HepG2 (cell line): ENCODE results near the gene POLG2. TPM values are rescaled to one million over a fixed set of nuclear protein-coding genes. Genes with fewer than 3 reads are reported as not detected.
A peak's percentile ranks its signal among the peaks of the same experiment; 100 is the strongest.

Experiments
- ATRX ChIP-seq: sonication (generic); formaldehyde crosslinking; IDR thresholded peaks from 2 replicates; pipeline ENCODE4 v1.4.0; 2020; ENCODE audit warnings: missing genetic modification reagents, borderline replicate concordance
- CCAR2 ChIP-seq: fragments of 200-400 bp; formaldehyde crosslinking; optimal IDR thresholded peaks from 2 replicates; pipeline ENCODE3; 2018; ENCODE audit warnings: low read depth, mild to moderate bottlenecking, low read length, moderate library complexity
- CEBPB ChIP-seq: IDR thresholded peaks from 2 replicates; pipeline ENCODE4 v1.6.1; 2011; ENCODE audit warnings: low read depth, low read length, improper control_type of control experiment, borderline replicate concordance
- FOSL2 ChIP-seq: sonication (generic); formaldehyde crosslinking; IDR thresholded peaks from 2 replicates; pipeline ENCODE4 v1.4.0; 2020; ENCODE audit warnings: missing genetic modification reagents
- GATA4 ChIP-seq: sonication (generic); IDR thresholded peaks from 2 replicates; pipeline ENCODE4 v1.6.1; 2016; ENCODE audit warnings: antibody characterized with exemption, low read depth, borderline replicate concordance
- MNT ChIP-seq: fragments of 450-650 bp; IDR thresholded peaks from 2 replicates; pipeline ENCODE4 v1.6.1; 2016
- MTF2 ChIP-seq: sonication (generic); formaldehyde crosslinking; IDR thresholded peaks from 2 replicates; pipeline ENCODE4 v1.5.0; 2020; ENCODE audit warnings: missing genetic modification reagents, borderline replicate concordance
- MYPOP ChIP-seq: sonication (generic); formaldehyde crosslinking; IDR thresholded peaks from 2 replicates; pipeline ENCODE4 v1.8.1; 2023; ENCODE audit warnings: mild to moderate bottlenecking, moderate library complexity, missing genetic modification reagents
- PAXIP1 ChIP-seq: sonication (generic); formaldehyde crosslinking; conservative IDR thresholded peaks from 2 replicates; pipeline ENCODE4 v1.4.0; 2020; ENCODE audit warnings: mild to moderate bottlenecking, missing genetic modification reagents, moderate library complexity
- PLSCR1 ChIP-seq: sonication (generic); formaldehyde crosslinking; IDR thresholded peaks from 2 replicates; pipeline ENCODE4 v1.5.0; 2020; ENCODE audit warnings: missing genetic modification reagents, mild to moderate bottlenecking, borderline replicate concordance
- SIX1 ChIP-seq: sonication (generic); formaldehyde crosslinking; IDR thresholded peaks from 2 replicates; pipeline ENCODE4 v1.4.0; 2020; ENCODE audit warnings: missing genetic modification reagents, borderline replicate concordance
- TEAD3 ChIP-seq: optimal IDR thresholded peaks from 2 replicates; pipeline ENCODE3; 2016; ENCODE audit warnings: borderline replicate concordance
- THAP8 ChIP-seq: sonication (generic); formaldehyde crosslinking; IDR thresholded peaks from 2 replicates; pipeline ENCODE4 v1.5.1; 2020; ENCODE audit warnings: missing genetic modification reagents, mild to moderate bottlenecking, borderline replicate concordance
- ZBTB21 ChIP-seq: sonication (generic); formaldehyde crosslinking; IDR thresholded peaks from 2 replicates; pipeline ENCODE4 v1.4.0; 2020; ENCODE audit warnings: missing genetic modification reagents
- ZFAT ChIP-seq: sonication (generic); formaldehyde crosslinking; conservative IDR thresholded peaks from 2 replicates; pipeline ENCODE4 v1.8.1; 2023; ENCODE audit warnings: missing genetic modification reagents, inconsistent platforms
- ZNF225 ChIP-seq: sonication (generic); formaldehyde crosslinking; IDR thresholded peaks from 2 replicates; pipeline ENCODE4 v1.4.0; 2020; ENCODE audit warnings: mild to moderate bottlenecking, missing genetic modification reagents
- ZNF280B ChIP-seq: sonication (generic); formaldehyde crosslinking; IDR thresholded peaks from 2 replicates; pipeline ENCODE4 v1.5.0; 2020; ENCODE audit warnings: missing genetic modification reagents, mild to moderate bottlenecking, borderline replicate concordance
- ZNF724P ChIP-seq: sonication (generic); formaldehyde crosslinking; IDR thresholded peaks from 2 replicates; pipeline ENCODE4 v1.8.0; 2022; ENCODE audit warnings: missing genetic modification reagents, borderline replicate concordance
- ZNF784 ChIP-seq: sonication (generic); formaldehyde crosslinking; IDR thresholded peaks from 2 replicates; pipeline ENCODE4 v1.5.1; 2020; ENCODE audit warnings: missing genetic modification reagents, mild to moderate bottlenecking, borderline replicate concordance
- ZNF841 ChIP-seq: sonication (generic); formaldehyde crosslinking; IDR thresholded peaks from 2 replicates; pipeline ENCODE4 v1.8.1; 2023; ENCODE audit warnings: missing genetic modification reagents, borderline replicate concordance
- polyA plus RNA-seq, 8 experiments: library from polyadenylated mRNA; depleted of rRNA in 3 of 8; stranded (reverse) in 7 of 8; unstranded in 1 of 8; fragments of >200 nt; fragmentation: Illumina TruSeq in 4 of 8; extraction: Trizol in 4 of 8; gene quantifications; 2 replicates each; pipeline versions ENCODE4 v1.2.1 to v1.2.3, GENCODE V29; 2011 to 2016; ENCODE audit warnings: low read depth in 4 of 8, missing spikeins in 1 of 8, mixed read lengths in 1 of 8; ENCODE audit not compliant: insufficient read depth in 1 of 8
- total RNA-seq, 5 experiments: library from RNA; depleted of rRNA; stranded (reverse); fragments of >200 nt; fragmentation: Illumina TruSeq; extraction: Trizol; gene quantifications; 2 replicates each; pipeline ENCODE4 v1.2.3, GENCODE V29; 2016; ENCODE audit warnings: low read depth in 1 of 5

The POLG2 gene
- total and polyA plus RNA-seq, 2 of the 13 experiments (the other 11 are each of a cell fraction or from before 2014, with no cell fraction given): 21.1 to 25.5 TPM

- TF ChIP-seq CCAR2 (no peak), GATA4 (peak; percentile 86), ZNF841 (CRISPR knock-in tag) (no peak), FOSL2 (CRISPR knock-in tag) (peak; percentile 62), MTF2 (no peak; the same call in 1 of the 2 replicates), SIX1 (CRISPR knock-in tag) (no peak), THAP8 (no peak), ZNF225 (CRISPR knock-in tag) (peak; percentile 69; the same call in 1 of the 2 replicates), CEBPB (peak; percentile 51; the same call in 1 of the 2 replicates), ZNF724P (CRISPR knock-in tag) (no peak), ZBTB21 (CRISPR knock-in tag) (peak; percentile 31; the same call in 1 of the 2 replicates), MNT (no peak), ZFAT (no peak; the same call in 1 of the 2 replicates), PLSCR1 (CRISPR knock-in tag) (peak; percentile 8; the same call in 1 of the 2 replicates), ZNF280B (CRISPR knock-in tag) (peak; percentile 36; the same call in 1 of the 2 replicates), TEAD3 (peak; percentile 80), PAXIP1 (CRISPR knock-in tag) (no peak), ZNF784 (CRISPR knock-in tag) (no peak), ATRX (CRISPR knock-in tag) (no peak), MYPOP (CRISPR knock-in tag) (no peak)
Measured at GRCh38 chr17:64506201-64506575, 9.3 kb upstream of the POLG2 start, which contains the start of gene DDX5 (continued).
